ENCODE results near the gene RRP8. TPM values are rescaled to one million over a fixed set of nuclear protein-coding genes. Genes with fewer than 3 reads are reported as not detected.

Gene RRP8
- total RNA-seq, 1 experiment from 2014 or later, result 10.1 TPM

DNA sequence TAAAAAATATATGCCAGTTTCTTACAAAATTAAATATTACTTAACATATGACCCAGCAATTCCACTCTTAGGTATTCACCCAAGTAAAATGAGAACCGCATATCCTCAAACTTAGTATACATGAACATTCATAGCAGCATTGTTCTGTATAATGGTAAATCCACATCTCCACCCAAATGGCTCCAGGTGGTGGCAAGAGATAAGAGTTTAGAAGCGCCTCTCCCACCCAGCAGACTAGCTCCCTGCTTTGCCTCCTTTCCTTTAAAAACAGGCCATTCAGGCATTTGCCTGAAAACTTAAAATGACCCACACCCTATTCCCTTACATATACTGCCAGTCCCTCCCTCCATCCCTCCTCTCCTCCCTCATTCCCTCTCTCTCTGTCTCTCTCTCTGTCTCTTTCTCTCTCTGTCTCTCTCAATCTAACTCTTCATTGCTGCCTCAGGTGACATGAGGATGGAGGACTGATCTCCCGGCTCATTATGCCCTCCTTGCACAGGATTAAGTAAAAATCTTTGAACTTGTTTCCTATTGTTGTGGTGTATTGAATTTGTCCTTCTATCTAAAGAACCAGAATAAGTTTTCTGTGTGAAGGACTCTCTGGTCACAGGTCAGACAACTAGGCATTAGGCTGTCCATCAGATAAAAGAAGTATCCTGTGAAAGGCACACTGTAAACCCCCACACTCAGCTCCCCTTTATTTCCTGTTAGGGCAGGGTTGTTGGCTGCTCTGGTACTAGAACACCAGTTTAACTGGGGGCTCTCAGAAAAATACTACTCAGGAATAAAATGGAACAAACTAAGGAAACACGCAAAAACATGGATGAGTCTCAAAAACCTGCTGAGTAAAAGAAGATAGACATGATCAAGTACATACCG, 48.3 kb downstream of the RRP8 start:
- H4K20me1 ChIP-seq (ENCODE audit: insufficient read depth), result no peaks in the 10 kb centered on the region
- CTCF ChIA-PET, result no interaction called here

GRCh38 chr11:6553634-6554033, 49.8 kb downstream of the RRP8 start:
- Histone ChIP-seq H4K20me1 (ENCODE audit: insufficient read depth) (no peaks in the 10 kb centered on the region), H3K9me3 (ENCODE audit: insufficient read depth, low read depth) (no peaks in the 10 kb centered on the region), H3F3A (ENCODE audit: insufficient read depth, low read depth) (no peaks in the 10 kb centered on the region), H3K4me3 (no peak overlapping the region), H3K79me2 (ENCODE audit: low read depth) (no peaks in the 10 kb centered on the region), H3K27me3 (ENCODE audit: insufficient read depth, low read depth) (no peaks in the 10 kb centered on the region), H3K36me3 (ENCODE audit: low read depth) (no peaks in the 10 kb centered on the region), H2AFZ (no peak overlapping the region), H3K4me1 (replicated peaks; ENCODE audit: insufficient read depth) (no peaks in the 10 kb centered on the region), H3K9me2 (ENCODE audit: insufficient read depth) (no peaks in the 10 kb centered on the region), H3K27ac (no peak overlapping the region), H3K4me2 (no peak overlapping the region)
- ChIA-PET CTCF (no interaction called here), POLR2A (ENCODE audit: unreplicated experiment) (no interaction called here)
- no peak for TF ChIP-seq EZH2 (IDR thresholded peaks at IDR 0.05; ENCODE audit: low read depth)
- no peak for DNase-seq
- intact Hi-C loops (cut with micrococcal nuclease; ENCODE audit: unreplicated experiment), result no loop called here
- no TSS peak for BruUV-seq (replicated peaks)

More for the DNA sequence above, 48.3 kb downstream of the RRP8 start:
- no TSS peak for BruUV-seq (replicated peaks)
- Histone ChIP-seq H3F3A (ENCODE audit: insufficient read depth, low read depth) (no peaks in the 10 kb centered on the region), H3K79me2 (ENCODE audit: low read depth) (no peaks in the 10 kb centered on the region), H3K27ac (no peak overlapping the region), H3K9me3 (ENCODE audit: insufficient read depth, low read depth) (no peaks in the 10 kb centered on the region), H2AFZ (no peak overlapping the region), H3K4me2 (no peak overlapping the region), H3K27me3 (ENCODE audit: insufficient read depth, low read depth) (no peaks in the 10 kb centered on the region), H3K4me1 (replicated peaks; ENCODE audit: insufficient read depth) (no peaks in the 10 kb centered on the region), H3K4me3 (no peak overlapping the region), H3K36me3 (ENCODE audit: low read depth) (no peaks in the 10 kb centered on the region), H3K9me2 (ENCODE audit: insufficient read depth) (no peaks in the 10 kb centered on the region)
- DNase-seq, result no peak
- TF ChIP-seq EZH2 (IDR thresholded peaks at IDR 0.05; ENCODE audit: low read depth) (no peak), CTCF (conservative IDR thresholded peaks at IDR 0.05) (no peak)
- POLR2A ChIA-PET (ENCODE audit: unreplicated experiment), result no interaction called here
- intact Hi-C loops (cut with micrococcal nuclease; ENCODE audit: unreplicated experiment), result no loop called here

GRCh38 chr11:6548641-6549040, 54.8 kb downstream of the RRP8 start:
- POLR2A ChIA-PET (ENCODE audit: unreplicated experiment), result no interaction called here
- Histone ChIP-seq H3K27ac (no peak overlapping the region), H3F3A (ENCODE audit: insufficient read depth, low read depth) (no peaks in the 10 kb centered on the region), H3K4me1 (replicated peaks; ENCODE audit: insufficient read depth) (no peaks in the 10 kb centered on the region), H3K27me3 (ENCODE audit: insufficient read depth, low read depth) (no peaks in the 10 kb centered on the region), H3K79me2 (ENCODE audit: low read depth) (no peaks in the 10 kb centered on the region), H3K4me3 (no peak overlapping the region), H3K36me3 (ENCODE audit: low read depth) (no peaks in the 10 kb centered on the region), H3K4me2 (no peak overlapping the region), H3K9me2 (ENCODE audit: insufficient read depth) (no peaks in the 10 kb centered on the region), H2AFZ (no peak overlapping the region), H3K9me3 (ENCODE audit: insufficient read depth, low read depth) (no peaks in the 10 kb centered on the region), H4K20me1 (ENCODE audit: insufficient read depth) (no peaks in the 10 kb centered on the region)
- no TSS peak for BruUV-seq (replicated peaks)
- intact Hi-C loops (cut with micrococcal nuclease; ENCODE audit: unreplicated experiment), result no loop called here
- TF ChIP-seq EZH2 (IDR thresholded peaks at IDR 0.05; ENCODE audit: low read depth) (no peak), CTCF (conservative IDR thresholded peaks at IDR 0.05) (no peak)
- DNase-seq, result no peak
- CTCF ChIA-PET, result no interaction called here
